Psoas muscle (tissue), 8 donors: ENCODE measurements around the gene MNAT1. TPM values are rescaled to one million over a fixed set of nuclear protein-coding genes. Genes with fewer than 3 reads are reported as not detected.
A peak's percentile ranks its signal among the peaks of the same experiment; 100 is the strongest.

Experiments
- ATAC-seq, 4 donors: fragments of 200-7000 bp; cut with Tn5 transposase; one replicate each; pipeline ENCODE4 v1.9.1; 2020; ENCODE audit warnings: moderate library complexity in 3 of 4, mild to moderate bottlenecking in 2 of 4
- DNase-seq, 2 donors: peaks; one replicate each; pipeline ENCODE4 v3.0.0-alpha.2; 2020
- H3K27ac ChIP-seq: fragments of 200-600 bp; one replicate; pipeline ENCODE4 v1.8.0; 2022
- H3K27me3 ChIP-seq, 3 donors: fragments of 200-600 bp in 1 of 3; one replicate each; pipeline versions ENCODE4 v1.6.1 to v1.8.0; 2013 to 2022; ENCODE audit warnings: low read length in 2 of 3, mild to moderate bottlenecking in 2 of 3, moderate library complexity in 1 of 3; ENCODE audit not compliant: insufficient read depth in 3 of 3
- H3K36me3 ChIP-seq, 2 donors: fragments of 200-600 bp in 1 of 2; one replicate each; pipeline versions ENCODE4 v1.6.1 to v1.8.0; 2013 to 2022; ENCODE audit warnings: low read depth in 1 of 2, mild to moderate bottlenecking in 1 of 2, moderate library complexity in 1 of 2; ENCODE audit not compliant: insufficient read depth in 1 of 2
- H3K4me1 ChIP-seq: fragments of 200-600 bp; one replicate; pipeline ENCODE4 v1.8.0; 2022
- H3K4me3 ChIP-seq: fragments of 200-600 bp; one replicate; pipeline ENCODE4 v1.8.0; 2022; ENCODE audit warnings: mild to moderate bottlenecking
- H3K9me3 ChIP-seq: fragments of 200-600 bp; one replicate; pipeline ENCODE4 v1.8.0; 2022
- CTCF ChIP-seq: fragments of 200-600 bp; IDR thresholded peaks from one replicate; pipeline ENCODE4 v1.8.0; 2022; ENCODE audit warnings: antibody characterized with exemption
- WGBS, 3 donors: extraction: QIAGEN DNeasy Blood & Tissue Kit; methylation state at CpG; one replicate each; pipeline versions ENCODE4 v1.1.6 to v1.1.7; 2013; 5-methylcytosine and 5-hydroxymethylcytosine counted together
- intact Hi-C, 2 donors: fragments of 100-400 bp; cut with DNase I; formaldehyde crosslinking; loops; one replicate each; pipeline versions ENCODE4 v1.11.0 to v1.14.2; 2022
- polyA plus RNA-seq, 3 donors: library from polyadenylated mRNA; stranded (reverse); fragments of 200-250 nt; gene quantifications; one replicate each; pipeline ENCODE4 v1.2.3, GENCODE V29; 2013
- total RNA-seq, 4 donors: library from RNA; stranded (reverse); fragmentation: NEBNext Ultra II Directional in 2 of 4; extraction: Animal tissue kit (Norgen Biotek cat#: 25700) in 2 of 4; gene quantifications; one replicate each; pipeline versions ENCODE4 v1.2.1 to v1.2.4, GENCODE V29; 2021 to 2023
- donor health status: healthy with polysubstance abuse.
- donor health status: DM: no; HTN: no; CAD: no; lungs with moderate emphysema.
- donor health status: Bipolar disorder and iron deficiency.
- donor health status: healthy.
- donor health status: DM: yes; HTN: yes; CAD: no.
- donor health status: DM: no; HTN: no; CAD: no.
- donor health status: DM: no; HTN: no; CAD: no.
- donor health status: DM: yes; HTN: yes; CAD: no.

MNAT1 gene
- total and polyA plus RNA-seq, 7 donors: 24.0 to 74.3 (median 59.3) TPM

GRCh38 chr14:60974090-60974651 is 239.6 kb downstream of the MNAT1 start:
- ATAC-seq: peak; percentile 65 to 95 (median 84)
- Histone ChIP-seq H3K9me3 (no peaks in the 10 kb centered on the region), H3K4me3 (no peak overlapping the region), H3K27me3 (no peaks in the 10 kb centered on the region), H3K36me3 (peaks cover 0 to 49% of the 10 kb centered on the region in 2 donors), H3K27ac (peak overlapping the region; percentile 28), H3K4me1 (peaks cover 47% of the 10 kb centered on the region)
- intact Hi-C loops: no loop called here
- no peak for DNase-seq
- WGBS, 3 donors: 40 to 57% (median 43%) methylated on average over 6 of the region's 6 CpGs
- TF ChIP-seq CTCF: no peak

- ATAC-seq (no peak), DNase-seq (no peak)
- WGBS, 3 donors: 11 to 36% (median 18%) methylated on average over 2 of the region's 2 CpGs
- peaks cover 48% of the 10 kb centered on the region for H3K4me1 ChIP-seq
- no peak overlapping the region for H3K4me3 ChIP-seq
- no peaks in the 10 kb centered on the region for H3K9me3 ChIP-seq
- peak overlapping the region; percentile 21 for H3K27ac ChIP-seq
- H3K27me3 ChIP-seq: no peaks in the 10 kb centered on the region
- intact Hi-C loops: loop anchor here in 1 of 2 donors (5.0 kb wide), 1 partner anchor 323 kb away; no protein-coding TSS in a partner anchor
- no peak for TF ChIP-seq CTCF
- H3K36me3 ChIP-seq: peaks cover 0 to 53% of the 10 kb centered on the region in 2 donors
These were observed 241.0 kb downstream of the MNAT1 start for GRCh38 chr14:60975551-60975950.

GRCh38 chr14:60977847-60978246 is 243.3 kb downstream of the MNAT1 start:
- H3K9me3 ChIP-seq: no peaks in the 10 kb centered on the region
- peaks cover 57% of the 10 kb centered on the region for H3K4me1 ChIP-seq
- 15 to 28% (median 16%) methylated on average over 2 of the region's 2 CpGs for WGBS, 3 donors
- no peak for TF ChIP-seq CTCF
- DNase-seq: no peak
- intact Hi-C loops: loop anchor here in 1 of 2 donors (5.0 kb wide), 1 partner anchor 326 kb away; no protein-coding TSS in a partner anchor
- peaks cover 0 to 55% of the 10 kb centered on the region in 2 donors for H3K36me3 ChIP-seq
- peak overlapping the region; percentile 94 for H3K4me3 ChIP-seq
- peak overlapping the region; percentile 32 for H3K27ac ChIP-seq
- no peaks in the 10 kb centered on the region for H3K27me3 ChIP-seq
- no peak for ATAC-seq

GRCh38 chr14:60980811-60981632 is 246.5 kb downstream of the MNAT1 start, which contains the start of the genes SLC38A6 and TRMT5:
SLC38A6 (plus strand) TSS chr14:60981245; CDS start chr14:60981278, 33 bp downstream.
TRMT5 (minus strand) TSS chr14:60981079; CDS start chr14:60980973, 106 bp downstream.
- peaks cover 43% of the 10 kb centered on the region for H3K4me1 ChIP-seq
- DNase-seq (peak; percentile 94 to 97), ATAC-seq (peak; percentile 95 to 97 (median 96))
- H3K36me3 ChIP-seq: peaks cover 0 to 47% of the 10 kb centered on the region in 2 donors
- H3K9me3 ChIP-seq: no peaks in the 10 kb centered on the region
- peak within 1 kb of the TSS; percentile 94 for H3K4me3 ChIP-seq
- H3K27me3 ChIP-seq: no peaks in the 10 kb centered on the region
- H3K27ac ChIP-seq: peak within 1 kb of the TSS; percentile 98
- TF ChIP-seq CTCF: no peak
- intact Hi-C loops: loop anchor here in 1 of 2 donors (5.0 kb wide), 2 partner anchors 271 to 334 kb away; partner anchors contain the start of gene SIX1
- 0 to 1% (median 0%) methylated on average over 59 of the region's 59 CpGs for WGBS, 3 donors
